Cardiac muscle cell (in vitro differentiated cells and primary cell): ENCODE results near the gene PPM1D. TPM values are rescaled to one million over a fixed set of nuclear protein-coding genes. Genes with fewer than 3 reads are reported as not detected.

ENCODE experiments used
- DNase-seq, 2 donors: peaks; one replicate each; pipeline versions ENCODE4 v3.0.0 to v3.0.0-alpha.2; 2010 to 2017; ENCODE audit warnings: low read depth in 1 of 2, low spot score in 1 of 2
- H3K27ac ChIP-seq: fragments of 200-600 bp; sonication (generic); 2 replicates; pipeline ENCODE4 v1.5.1; 2016
- H3K27me3 ChIP-seq: fragments of 200-600 bp; sonication (generic); 2 replicates; pipeline ENCODE4 v1.6.0; 2016; ENCODE audit warnings: control low read depth
- H3K36me3 ChIP-seq: fragments of 200-600 bp; sonication (generic); 2 replicates; pipeline ENCODE4 v1.5.1; 2016; ENCODE audit warnings: control low read depth
- H3K4me1 ChIP-seq: fragments of 200-600 bp; sonication (generic); 2 replicates; pipeline ENCODE4 v1.8.1; 2017; ENCODE audit warnings: low read depth, mild to moderate bottlenecking, mixed run types
- H3K4me3 ChIP-seq: fragments of 200-600 bp; sonication (generic); 2 replicates; pipeline ENCODE4 v1.5.1; 2016; ENCODE audit warnings: mild to moderate bottlenecking
- H3K9me3 ChIP-seq: fragments of 200-600 bp; sonication (generic); 2 replicates; pipeline ENCODE4 v1.5.1; 2017; ENCODE audit warnings: low read depth, mild to moderate bottlenecking, control low read depth
- CTCF ChIP-seq: IDR thresholded peaks from 2 replicates; pipeline ENCODE4 v1.5.1; 2012; ENCODE audit warnings: low read depth, mild to moderate bottlenecking, low read length
- polyA plus RNA-seq: library from polyadenylated mRNA; unstranded; fragments of >200 nt; fragmentation: Nextera tagmentation; extraction: Ambion mirVana; gene quantifications from 2 replicates; pipeline ENCODE4 v1.2.1, GENCODE V29; 2016
- total RNA-seq: library from RNA; depleted of rRNA; stranded (reverse); fragments of >200 nt; gene quantifications from 2 replicates; pipeline ENCODE4 v1.2.3, GENCODE V29; 2016

The PPM1D gene
- total and polyA plus RNA-seq, 2 experiments from 2014 or later = 7.7 to 16.3 TPM

- no peaks in the 10 kb centered on the region for H3K4me1 ChIP-seq
- no peak overlapping the region for H3K27ac ChIP-seq
- no peaks in the 10 kb centered on the region for H3K9me3 ChIP-seq
- H3K4me3 ChIP-seq = no peak overlapping the region
- TF ChIP-seq CTCF = no peak
- DNase-seq = no peak
- no peaks in the 10 kb centered on the region for H3K27me3 ChIP-seq
- H3K36me3 ChIP-seq = no peaks in the 10 kb centered on the region
Observed at GRCh38 chr17:60559995-60560859, 39.8 kb upstream of the PPM1D start.

- no peak for DNase-seq
- Histone ChIP-seq H3K27me3 (no peaks in the 10 kb centered on the region), H3K27ac (no peak overlapping the region), H3K9me3 (no peaks in the 10 kb centered on the region), H3K4me1 (no peaks in the 10 kb centered on the region), H3K36me3 (no peaks in the 10 kb centered on the region), H3K4me3 (no peak overlapping the region)
- no peak for TF ChIP-seq CTCF
Observed at GRCh38 chr17:60560860-60561257, 39.1 kb upstream of the PPM1D start.

- Histone ChIP-seq H3K9me3 (no peaks in the 10 kb centered on the region), H3K4me3 (no peak overlapping the region), H3K27me3 (no peaks in the 10 kb centered on the region), H3K27ac (no peak overlapping the region), H3K36me3 (no peaks in the 10 kb centered on the region), H3K4me1 (no peaks in the 10 kb centered on the region)
- DNase-seq = no peak
- TF ChIP-seq CTCF = no peak
Observed at GRCh38 chr17:60562421-60562820, 37.6 kb upstream of the PPM1D start.

GRCh38 chr17:60563743-60564142, 36.2 kb upstream of the PPM1D start:
- H3K4me1 ChIP-seq = no peaks in the 10 kb centered on the region
- no peak for TF ChIP-seq CTCF
- H3K9me3 ChIP-seq = no peaks in the 10 kb centered on the region
- H3K27me3 ChIP-seq = no peaks in the 10 kb centered on the region
- no peak overlapping the region for H3K4me3 ChIP-seq
- no peaks in the 10 kb centered on the region for H3K36me3 ChIP-seq
- no peak overlapping the region for H3K27ac ChIP-seq
- no peak for DNase-seq

GRCh38 chr17:60565233-60565632, 34.8 kb upstream of the PPM1D start:
- H3K4me1 ChIP-seq = no peaks in the 10 kb centered on the region
- no peaks in the 10 kb centered on the region for H3K9me3 ChIP-seq
- no peak overlapping the region for H3K4me3 ChIP-seq
- no peaks in the 10 kb centered on the region for H3K27me3 ChIP-seq
- H3K27ac ChIP-seq = no peak overlapping the region
- no peaks in the 10 kb centered on the region for H3K36me3 ChIP-seq
- TF ChIP-seq CTCF = no peak
- DNase-seq = no peak
